Activated gamma-delta T cell treated with anti-CD3 and anti-CD28 coated beads, Interleukin-2, amount 50 U/mL, for 16 hours (primary cell): ENCODE data around the gene WASHC2C.
"Not testable (repeated sequence)": the region's sequence is repeated elsewhere in the genome, so short reads cannot be mapped to it uniquely, and the experiment has no call there.

Source experiments
- DNase-seq: peaks from one replicate; pipeline ENCODE4 v3.0.0-alpha.2; 2020; ENCODE audit warnings: low read depth

The WASHC2C gene

DNA sequence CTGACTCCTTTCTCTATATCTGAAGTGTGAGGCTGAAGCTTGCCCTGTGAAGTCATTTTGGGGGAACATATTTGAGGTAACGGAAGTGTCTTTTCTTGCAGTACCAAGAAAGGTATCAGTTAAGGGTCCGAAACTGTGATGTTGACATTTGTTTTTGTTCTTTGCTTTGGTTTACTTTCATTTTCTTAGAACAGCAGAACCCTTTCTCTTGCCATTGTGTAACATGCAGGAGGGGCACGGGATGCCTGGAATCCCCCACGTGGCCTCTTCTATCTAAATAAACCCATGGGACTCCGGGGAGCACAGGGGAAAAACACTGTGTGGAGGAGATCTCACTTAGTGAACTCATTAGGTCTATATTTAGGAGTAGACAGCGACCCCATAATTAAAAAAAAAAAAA, 34.6 kb downstream of the WASHC2C start:
- DNase-seq = not testable (repeated sequence)

DNA sequence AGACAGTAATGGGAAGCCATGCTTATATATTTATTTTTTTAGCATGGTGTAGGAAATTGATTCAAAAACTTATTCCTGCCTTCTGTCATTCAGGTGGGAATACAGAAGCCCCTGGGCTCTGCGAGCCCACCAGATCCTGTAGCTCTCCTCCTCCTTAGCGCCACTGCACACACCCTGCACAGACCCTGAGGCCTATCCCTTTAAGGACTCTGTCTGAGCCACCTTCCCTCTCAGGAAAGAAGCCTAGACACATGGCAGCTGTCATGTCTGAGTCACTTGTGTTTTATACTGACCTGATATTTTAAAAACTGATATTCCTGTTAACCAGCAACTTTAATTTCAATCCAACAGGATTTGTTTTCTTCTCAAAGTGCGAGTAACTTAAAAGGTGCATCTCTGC, 36.0 kb downstream of the WASHC2C start:
- DNase-seq = not testable (repeated sequence)

DNA sequence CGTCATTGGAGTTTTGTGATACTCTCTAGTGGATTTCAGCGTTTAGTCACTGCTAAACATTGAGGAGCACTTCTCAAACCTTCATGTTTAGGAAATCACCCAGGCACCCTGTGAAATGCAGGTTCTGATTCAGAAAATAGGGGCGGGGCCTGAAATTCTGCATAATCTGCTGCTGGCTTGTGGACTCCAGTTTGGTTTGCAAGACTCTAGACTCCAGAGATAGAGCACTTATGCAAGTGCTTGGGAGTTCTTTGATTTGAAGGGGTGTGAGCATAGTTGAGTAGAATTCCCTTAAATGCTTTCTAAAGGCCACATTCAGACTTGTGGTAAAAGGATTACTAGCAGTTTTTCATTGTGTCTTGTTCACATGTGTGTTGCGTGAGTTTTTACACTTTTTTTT, 41.3 kb downstream of the WASHC2C start:
- not testable (repeated sequence) for DNase-seq

DNA sequence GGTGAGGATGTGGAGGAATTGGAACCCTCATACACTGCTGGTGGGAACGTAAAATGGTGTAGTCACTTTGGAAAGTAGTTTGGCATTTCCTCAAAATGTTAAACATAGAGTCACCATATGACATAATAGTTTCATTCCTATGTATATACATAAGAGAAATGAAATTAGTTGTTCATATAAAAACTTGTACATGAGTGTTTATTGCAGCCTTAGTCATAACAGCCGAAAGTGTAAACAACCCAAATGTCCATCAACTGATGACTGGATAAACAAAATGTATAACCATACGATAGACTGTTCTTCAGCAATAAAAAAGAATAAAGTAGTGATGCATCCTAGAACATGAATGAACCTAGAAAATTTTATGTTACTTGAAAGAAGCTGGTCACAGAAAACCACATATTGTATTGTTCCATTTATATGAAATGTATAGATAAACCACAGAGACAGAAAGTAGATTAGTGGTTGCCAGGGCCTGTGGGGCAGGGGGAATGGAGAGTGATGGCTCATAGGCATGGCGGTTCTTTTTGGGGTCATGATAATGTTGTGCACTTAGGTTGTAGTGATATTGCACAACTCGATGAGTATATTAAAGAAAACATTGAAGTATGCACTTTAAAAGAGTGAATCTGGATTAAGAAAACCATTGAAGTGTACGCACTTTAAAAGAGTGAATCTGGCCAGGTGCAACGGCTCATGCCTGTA, 44.8 kb downstream of the WASHC2C start:
- DNase-seq = not testable (repeated sequence)

DNA sequence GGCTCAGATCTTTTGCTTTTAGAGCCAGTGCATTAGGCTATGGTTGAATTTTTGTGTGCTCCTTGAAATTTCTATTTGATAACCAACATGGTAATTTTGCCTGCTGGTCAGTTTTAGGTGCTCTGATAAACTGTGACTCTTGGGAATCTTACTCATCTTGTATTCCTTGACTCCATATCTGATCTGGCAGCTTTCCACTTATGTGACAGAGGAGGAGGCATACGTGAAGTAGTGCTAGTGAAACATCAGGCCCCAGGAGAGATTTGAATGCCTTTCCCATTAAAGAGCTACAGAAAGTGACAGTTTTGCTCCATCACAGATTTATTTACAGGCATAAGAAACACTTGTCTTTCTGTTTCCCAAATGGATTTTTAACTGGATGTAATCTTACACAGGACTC, 59.2 kb downstream of the WASHC2C start:
- DNase-seq = not testable (repeated sequence)

DNA sequence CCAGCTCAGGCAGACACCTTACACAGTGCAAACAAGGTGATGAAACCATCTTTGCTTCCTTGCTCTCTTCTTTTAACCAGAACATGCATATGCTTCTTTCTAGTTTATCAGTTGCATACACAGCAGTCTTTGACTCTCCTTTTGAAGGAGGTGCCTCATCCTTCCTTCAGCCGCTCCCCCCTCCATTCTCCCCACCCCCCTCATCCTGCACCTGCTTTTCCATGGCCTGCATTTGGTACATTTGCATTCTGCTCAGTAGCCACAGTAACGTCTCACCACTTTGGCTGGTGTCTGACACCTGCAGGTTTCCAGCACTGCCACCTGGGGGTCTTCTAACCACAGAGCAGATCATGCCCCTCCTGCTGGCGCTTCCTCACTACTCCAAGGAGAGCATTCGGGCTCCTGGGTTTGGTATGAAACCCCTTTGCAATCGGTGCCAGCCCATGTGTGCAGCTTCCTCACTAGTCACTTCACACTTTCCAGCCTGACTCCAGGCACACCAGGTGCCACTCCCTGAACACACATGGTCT, 60.2 kb downstream of the WASHC2C start:
- DNase-seq = not testable (repeated sequence)

DNA sequence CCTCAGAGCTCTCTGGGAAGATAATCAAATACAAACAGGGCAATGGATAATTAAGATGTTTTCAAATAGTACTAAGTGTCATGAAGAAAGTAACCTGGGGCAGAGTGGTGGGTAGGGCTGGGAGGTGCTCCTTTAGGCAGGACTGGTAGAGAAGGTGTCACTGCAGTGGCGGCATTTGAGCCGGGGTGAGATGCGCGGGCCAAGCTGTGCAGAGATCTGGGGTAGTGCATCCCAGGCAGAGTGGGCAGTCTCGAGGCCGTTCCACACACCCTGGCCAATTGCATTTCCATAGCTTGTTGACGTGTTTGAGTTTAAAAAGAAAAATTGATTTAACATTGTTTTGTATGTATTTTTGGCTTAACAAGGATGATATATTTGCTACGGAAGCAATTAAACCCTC, 62.9 kb downstream of the WASHC2C start:
- DNase-seq = not testable (repeated sequence)

DNA sequence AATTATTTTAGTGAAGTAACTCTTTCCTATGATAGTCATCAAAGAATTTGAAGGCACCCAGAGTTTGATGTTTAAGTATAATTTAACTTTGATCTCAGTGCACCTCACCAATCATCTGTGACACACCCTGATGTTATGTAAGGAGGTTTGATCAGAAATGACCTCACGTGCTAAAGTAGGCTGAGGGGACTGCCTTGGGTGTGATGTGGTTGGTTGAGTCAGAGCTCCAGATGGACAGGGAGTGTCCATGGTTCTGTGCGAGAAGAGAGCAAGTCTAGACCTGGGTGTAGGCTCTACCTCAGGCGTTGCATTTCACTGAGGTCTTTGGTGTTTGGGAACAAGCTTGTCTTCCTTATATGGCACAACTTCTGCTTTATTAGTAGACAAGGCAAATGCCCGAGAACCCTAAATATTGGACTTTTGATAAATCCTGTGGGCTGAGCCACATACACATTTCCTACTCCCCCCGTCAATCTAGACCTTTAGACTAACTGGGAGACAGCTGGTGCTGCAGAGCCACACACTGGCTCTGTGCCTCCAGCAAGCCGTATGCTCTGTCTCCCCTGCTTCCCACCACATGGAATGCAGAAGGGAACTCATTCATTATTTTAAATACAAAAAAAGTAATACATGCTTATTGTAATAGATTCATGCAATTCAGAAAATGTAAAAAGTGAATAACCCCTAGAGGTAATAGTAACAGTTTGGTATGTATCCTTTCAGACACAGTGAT, 63.8 kb downstream of the WASHC2C start:
- DNase-seq = not testable (repeated sequence)

DNA sequence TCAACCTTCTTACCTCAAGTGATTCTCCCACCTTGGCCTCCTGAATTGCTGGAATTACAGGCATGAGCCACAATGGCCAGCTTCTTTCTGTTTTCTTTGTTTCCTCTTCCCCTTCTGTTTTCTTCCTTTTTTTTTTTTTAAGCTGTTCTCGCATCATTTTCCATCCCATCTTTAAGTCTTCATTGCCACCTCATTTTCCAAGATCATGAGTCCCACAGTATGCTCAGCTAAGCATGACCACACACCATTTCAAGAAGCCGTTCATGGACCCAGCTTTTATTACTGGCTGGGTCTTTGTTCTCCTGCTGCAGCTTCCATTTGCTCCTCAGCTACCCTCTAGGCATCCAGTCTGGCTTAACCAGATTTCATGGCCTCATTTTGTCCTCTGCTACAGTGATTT, 67.7 kb downstream of the WASHC2C start:
- DNase-seq = not testable (repeated sequence)

DNA sequence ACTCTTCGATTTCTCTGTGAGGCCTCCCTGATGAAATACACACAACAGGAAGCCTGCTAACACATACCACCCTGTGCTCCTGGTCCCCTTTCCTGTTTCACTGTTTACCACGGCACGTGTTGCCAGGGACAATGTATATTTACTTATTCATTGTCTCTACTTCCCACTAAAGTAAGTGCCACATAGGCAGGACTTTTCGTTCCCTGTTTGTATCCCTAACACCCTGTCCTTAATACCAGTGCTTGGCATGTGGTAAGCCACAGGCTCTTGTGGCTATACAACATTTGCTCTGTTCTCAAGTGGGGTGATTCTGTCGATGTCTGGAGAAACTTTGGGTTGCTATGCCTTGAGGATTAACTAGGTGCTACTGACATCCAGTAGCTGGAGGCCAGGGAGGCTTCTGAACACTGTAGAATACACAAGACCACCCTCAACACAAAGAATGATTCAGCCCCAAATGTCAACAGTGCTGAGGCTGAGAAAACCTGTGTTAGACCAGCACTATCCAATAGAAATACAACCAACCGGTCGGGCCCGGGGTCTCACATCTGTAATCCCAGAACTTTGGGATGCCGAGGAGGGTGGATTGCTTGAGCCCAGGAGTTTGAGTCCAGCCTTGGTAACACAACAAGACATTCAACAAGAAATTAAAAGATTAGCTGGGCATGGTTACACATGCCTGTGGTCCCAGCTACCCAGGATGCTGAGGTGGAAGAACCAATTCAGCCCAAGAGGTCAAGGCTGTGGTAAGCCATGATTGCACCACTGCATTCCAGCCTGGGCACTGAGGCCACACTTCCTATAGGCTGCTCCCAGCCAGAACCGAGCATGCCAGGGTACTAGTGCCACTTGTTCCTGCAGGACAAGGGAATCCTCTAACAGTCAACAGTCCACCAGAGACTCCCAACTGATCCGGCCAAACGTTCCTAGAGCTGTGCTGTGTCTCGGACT, 76.3 kb downstream of the WASHC2C start:
- DNase-seq = not testable (repeated sequence)

DNA sequence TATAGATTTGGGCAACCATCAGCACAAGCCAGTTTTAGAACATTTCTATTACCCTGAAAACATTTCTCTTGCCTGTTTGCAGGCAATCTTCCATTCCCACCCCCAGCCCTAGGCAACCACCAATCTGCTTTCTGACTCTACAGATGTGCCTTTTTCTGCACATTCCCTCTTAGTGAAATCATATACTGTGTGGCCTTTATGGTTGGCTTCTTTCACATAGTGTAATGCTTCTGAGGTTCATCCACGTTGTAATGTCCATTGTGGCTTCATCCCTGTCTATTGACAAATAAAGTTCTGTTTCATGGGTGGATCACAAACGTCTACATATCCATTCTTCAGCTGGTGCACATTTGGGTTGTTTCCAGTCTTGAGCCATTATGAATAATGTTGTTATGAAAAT, 77.9 kb downstream of the WASHC2C start:
- not testable (repeated sequence) for DNase-seq

DNA sequence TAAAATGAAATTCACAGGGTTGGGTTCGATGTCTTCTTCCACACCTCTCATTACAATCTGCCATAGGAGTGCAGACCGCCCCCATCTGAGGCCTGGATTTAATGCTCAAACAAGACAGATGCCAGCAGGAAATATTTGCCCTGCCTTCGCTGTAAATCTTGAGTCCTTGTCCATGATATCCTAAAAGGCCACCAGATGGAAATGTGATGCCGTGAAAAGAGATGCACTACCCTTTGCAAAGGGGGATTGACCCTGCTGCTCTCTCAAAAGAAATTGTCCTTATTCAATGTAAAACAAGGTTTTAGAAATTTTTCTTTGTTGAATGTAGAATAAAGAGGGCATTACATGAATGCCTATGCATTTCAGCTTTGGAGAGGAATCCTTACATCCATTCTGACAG, 82.8 kb downstream of the WASHC2C start:
- no peak for DNase-seq

DNA sequence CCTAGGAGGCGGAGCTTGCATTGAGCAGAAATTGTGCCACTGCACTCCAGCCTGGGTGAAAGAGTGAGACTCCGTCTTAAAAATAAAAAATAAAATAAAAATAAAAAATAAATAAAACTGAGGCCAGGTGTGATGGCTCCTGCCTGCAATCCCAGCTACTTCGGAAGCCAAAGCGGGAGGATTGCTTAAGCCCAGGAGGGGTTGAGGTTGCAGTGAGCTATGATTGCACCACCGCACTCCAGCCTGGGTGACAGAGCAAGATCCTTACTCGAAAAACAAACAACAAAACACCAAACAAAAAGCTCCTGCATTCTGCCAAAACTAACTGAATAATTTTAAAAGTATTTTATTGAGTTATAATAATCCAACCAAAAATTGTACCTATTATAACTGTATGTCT, 84.0 kb downstream of the WASHC2C start:
- DNase-seq = no peak

DNA sequence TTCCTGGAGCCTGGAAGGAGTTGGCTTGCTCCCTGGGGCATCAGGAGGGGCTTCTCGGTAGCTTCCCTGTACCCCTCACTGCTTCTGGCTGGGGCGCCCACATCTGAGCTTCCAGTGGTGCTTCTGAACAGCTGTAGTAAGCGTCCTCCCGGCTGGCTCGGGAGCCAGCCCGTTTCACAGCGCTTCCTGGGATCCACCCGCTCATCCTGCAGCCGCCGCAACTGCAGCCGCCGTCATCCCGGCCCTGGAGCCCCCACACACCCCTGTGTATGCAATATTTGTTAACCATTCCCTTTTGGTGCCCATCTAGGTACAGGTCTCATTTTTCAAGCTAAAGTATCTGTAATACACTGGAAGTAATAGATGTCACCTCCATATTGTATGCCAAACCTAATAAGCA, 85.9 kb downstream of the WASHC2C start:
- not testable (repeated sequence) for DNase-seq

DNA sequence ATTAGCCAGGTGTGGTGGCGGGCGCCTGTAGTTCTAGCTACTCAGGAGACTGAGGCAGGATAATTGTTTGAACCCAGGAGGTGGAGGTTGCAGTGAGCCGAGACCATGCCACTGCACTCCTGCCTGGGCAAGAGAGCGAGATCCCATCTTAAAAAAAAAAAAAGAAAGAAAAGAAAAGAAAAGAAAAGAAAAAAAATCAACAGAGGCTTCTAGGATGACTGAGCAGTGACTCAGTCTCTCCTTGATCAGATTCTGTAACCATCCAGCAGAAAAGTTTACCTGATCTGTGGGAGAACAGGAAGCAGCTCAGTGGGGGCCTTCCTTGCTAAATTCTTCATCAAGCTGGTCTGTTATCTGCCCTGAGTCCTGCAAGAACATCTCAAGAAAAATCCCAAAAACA, 87.1 kb downstream of the WASHC2C start:
- not testable (repeated sequence) for DNase-seq

DNA sequence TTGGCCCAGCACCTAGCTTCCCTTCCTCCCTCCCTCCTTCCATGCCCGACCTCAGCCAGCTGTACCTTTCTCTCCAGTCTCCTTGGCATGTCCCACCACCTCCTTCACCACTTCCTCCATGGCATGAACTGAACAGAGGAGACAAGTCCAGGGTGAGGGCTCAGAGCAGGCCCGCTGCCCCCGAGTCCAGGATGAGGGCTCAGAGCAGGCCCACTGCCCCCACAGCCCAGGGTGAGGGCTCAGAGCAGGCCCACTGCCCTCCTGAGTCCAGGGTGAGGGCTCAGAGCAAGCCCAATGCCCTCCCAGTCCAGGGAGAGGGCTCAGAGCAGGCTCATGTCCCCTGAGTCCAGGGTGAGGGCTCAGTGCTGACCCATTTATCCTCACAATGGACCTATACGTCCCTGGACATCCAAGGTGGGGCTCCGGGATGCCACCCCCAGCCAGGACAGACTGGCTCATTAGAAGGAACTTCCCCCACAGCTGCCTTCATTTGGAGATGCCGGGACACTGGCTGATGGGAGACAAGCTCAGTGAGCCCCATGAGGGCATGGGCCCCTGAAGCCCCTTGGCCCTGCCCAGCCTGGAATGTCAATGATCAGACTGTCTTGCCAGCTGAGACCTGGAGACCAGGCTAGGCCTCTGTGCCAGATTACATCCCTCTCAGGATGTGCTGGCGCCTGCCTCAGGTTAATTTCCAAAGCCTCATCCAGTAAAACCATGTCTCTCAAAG, 90.2 kb downstream of the WASHC2C start:
- no peak for DNase-seq

DNA sequence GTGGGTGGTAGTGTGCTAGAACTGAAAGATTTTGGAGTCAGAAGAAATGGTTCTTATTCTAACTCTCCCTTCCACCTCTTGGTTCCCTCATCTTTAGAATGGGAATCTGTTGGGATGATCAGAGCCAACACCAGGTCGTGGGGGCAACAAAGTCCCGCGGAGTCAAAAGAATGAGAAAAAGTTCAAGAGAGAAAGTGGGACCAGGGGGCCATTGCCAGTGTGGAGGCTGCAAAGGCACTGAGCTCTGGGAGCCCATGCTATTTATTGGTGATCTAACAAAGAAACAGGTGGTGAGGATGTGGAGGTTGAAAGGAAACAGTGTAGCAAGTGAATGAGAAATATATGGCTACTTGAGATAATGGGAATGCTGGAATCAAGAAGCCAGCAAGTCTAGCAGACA, 90.8 kb downstream of the WASHC2C start:
- DNase-seq = no peak

DNA sequence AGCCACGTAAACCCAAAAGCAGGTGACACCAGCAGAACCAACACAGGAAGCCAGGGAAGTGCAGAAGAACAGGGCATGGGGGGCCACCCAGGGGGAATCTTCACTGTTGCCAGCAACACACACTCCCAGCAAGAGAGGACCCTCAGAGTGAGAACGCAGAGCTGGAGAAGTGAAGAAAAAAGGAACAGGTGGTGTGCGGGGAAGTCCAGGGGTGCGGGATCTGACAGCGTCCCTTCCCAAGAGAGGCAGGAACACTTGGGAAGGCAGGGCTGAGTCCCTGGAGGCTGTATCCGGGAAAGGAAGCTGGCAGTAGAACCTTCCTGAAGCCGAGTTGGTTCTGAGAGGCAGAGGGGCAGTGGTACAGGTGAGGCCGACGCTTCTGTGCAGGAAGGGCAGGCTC, 92.5 kb downstream of the WASHC2C start:
- DNase-seq = no peak

DNA sequence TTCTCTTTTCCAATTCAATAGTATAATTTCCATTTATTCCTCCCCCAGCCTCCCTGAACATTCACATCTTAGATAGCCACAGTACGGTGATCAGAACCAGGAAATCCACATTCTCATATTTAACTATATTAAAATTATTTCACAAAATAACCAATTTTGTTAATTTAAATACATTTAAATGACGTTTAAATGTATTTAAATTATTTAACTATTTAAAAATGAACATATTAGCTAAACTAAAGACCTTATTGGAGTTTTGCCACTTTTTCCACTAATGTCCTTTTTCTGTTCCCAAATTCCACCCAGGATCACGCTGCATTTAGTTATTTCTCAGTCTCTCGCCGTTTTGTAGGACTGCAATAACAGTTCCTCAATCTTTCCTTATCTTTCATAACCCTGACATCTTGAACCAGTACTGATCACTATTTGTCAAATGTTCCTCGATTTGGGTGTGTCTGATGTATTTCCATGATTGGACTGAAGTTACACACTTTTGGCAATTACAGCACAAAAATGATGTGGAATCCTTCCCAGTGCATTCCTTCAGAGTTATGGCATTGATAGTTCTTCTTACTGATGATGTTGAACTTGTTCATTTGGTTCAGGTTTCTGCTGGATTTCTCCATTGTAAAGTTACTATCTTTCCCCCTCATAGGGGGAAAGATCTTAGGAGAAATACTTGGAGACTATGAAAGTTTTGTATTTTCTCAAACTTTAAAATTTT, 93.2 kb downstream of the WASHC2C start:
- not testable (repeated sequence) for DNase-seq

DNA sequence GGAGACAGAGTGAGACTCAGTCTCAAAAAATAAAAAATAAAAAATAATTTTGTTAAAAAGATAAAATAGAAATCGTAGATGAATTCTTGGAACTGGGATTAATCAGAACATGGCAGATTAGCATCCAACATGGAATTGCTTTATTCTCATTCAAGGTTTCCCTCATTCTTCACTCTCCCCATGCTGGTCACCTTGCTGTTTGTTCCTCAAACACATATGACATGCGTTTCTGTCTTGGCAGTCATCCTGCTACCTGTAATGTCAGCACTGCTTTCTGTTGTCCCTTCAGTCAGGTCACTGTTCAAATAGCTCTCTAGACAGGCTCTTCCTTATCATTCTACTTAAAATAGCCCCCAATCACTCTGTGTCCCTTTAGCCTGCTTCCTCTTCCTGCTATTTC, 95.9 kb downstream of the WASHC2C start:
- DNase-seq = not testable (repeated sequence)
